HCT116 (cell line): ENCODE results near the gene COPS3.

ENCODE experiments used
- CTCF ChIP-seq, 3 experiments: fragments of 200-600 bp in 1 of 3; sonication (generic) in 1 of 3; IDR thresholded peaks in 2 of 3; conservative IDR thresholded peaks in 1 of 3; 2 replicates each; pipeline ENCODE4 v1.5.1; 2012 to 2017; ENCODE audit warnings: low read depth in 2 of 3, low read length in 2 of 3, antibody characterized with exemption in 1 of 3, borderline replicate concordance in 1 of 3, control low read depth in 1 of 3, mild to moderate bottlenecking in 1 of 3, mixed read lengths in 1 of 3, mixed run types in 1 of 3, moderate library complexity in 1 of 3; ENCODE audit not compliant: insufficient read depth in 1 of 3
- EZH2phosphoT487 ChIP-seq: fragments of 200-600 bp; IDR thresholded peaks from 2 replicates; pipeline ENCODE4 v1.6.1; 2018; ENCODE audit warnings: antibody characterized with exemption, borderline replicate concordance
- JUND ChIP-seq: IDR thresholded peaks from 2 replicates; pipeline ENCODE4 v1.6.1; 2012
- POLR2AphosphoS5 ChIP-seq: IDR thresholded peaks from 2 replicates; pipeline ENCODE4 v1.6.1; 2011; ENCODE audit warnings: mild to moderate bottlenecking, low read depth, low read length, moderate library complexity
- RAD21 ChIP-seq: IDR thresholded peaks from 2 replicates; pipeline ENCODE4 v1.6.1; 2012; ENCODE audit warnings: low read depth, mild to moderate bottlenecking
- YY1 ChIP-seq: IDR thresholded peaks from 2 replicates; pipeline ENCODE4 v1.6.1; 2011; ENCODE audit warnings: low read length, low read depth, moderate library complexity, mild to moderate bottlenecking; ENCODE audit not compliant: insufficient replicate concordance; ENCODE audit errors: extremely low read depth

DNA sequence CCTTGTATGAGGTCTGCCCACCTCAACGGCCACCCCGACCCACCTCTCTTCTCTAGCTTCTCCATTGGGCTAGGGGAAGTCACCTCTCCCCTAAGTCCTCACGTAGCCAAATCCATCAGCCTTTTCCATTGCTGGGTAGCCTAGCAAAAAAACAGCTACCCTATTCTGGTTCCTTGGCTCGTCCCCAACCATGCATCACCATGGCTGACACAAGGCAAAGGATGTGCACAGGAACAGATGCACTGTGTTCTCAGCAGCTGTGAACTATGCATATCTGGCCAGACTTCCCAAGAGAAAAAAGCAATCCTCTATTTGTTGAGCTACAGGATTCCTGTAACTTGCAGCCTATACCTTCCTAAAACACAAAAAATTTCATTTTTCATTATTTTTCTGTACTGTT lies 22.0 kb downstream of the COPS3 start:
- TF ChIP-seq RAD21 (no peak), YY1 (no peak), POLR2AphosphoS5 (no peak), CTCF (IDR thresholded peaks at IDR 0.05 in 2 of 3, conservative IDR thresholded peaks at IDR 0.05 in 1 of 3; ENCODE audit: borderline replicate concordance in 1 of 3, insufficient read depth in 1 of 3, low read depth in 2 of 3, low read length in 2 of 3) (no peak), JUND (no peak), EZH2phosphoT487 (no peak)
